ENCODE data around the gene PPOX. TPM values are rescaled to one million over a fixed set of nuclear protein-coding genes. Genes with fewer than 3 reads are reported as not detected.

The PPOX gene
- total RNA-seq, 1 experiment from 2014 or later, result 23.1 TPM

- Histone ChIP-seq H3K9me3 (ENCODE audit: insufficient read depth, low read depth) (no peaks in the 10 kb centered on the region), H2AFZ (peak overlapping the region; percentile 90), H3K36me3 (ENCODE audit: low read depth) (no peaks in the 10 kb centered on the region; the same call in none of the 2 replicates), H3F3A (ENCODE audit: insufficient read depth, low read depth) (peaks cover 28% of the 10 kb centered on the region; the same call in 1 of the 2 replicates), H3K79me2 (ENCODE audit: low read depth) (no peaks in the 10 kb centered on the region), H3K4me1 (replicated peaks; ENCODE audit: insufficient read depth) (peaks cover 15% of the 10 kb centered on the region), H3K4me2 (peak overlapping the region; percentile 98), H3K4me3 (peak overlapping the region; percentile 72), H4K20me1 (ENCODE audit: insufficient read depth) (no peaks in the 10 kb centered on the region), H3K27ac (no peak overlapping the region), H3K9me2 (ENCODE audit: insufficient read depth) (no peaks in the 10 kb centered on the region), H3K27me3 (ENCODE audit: insufficient read depth, low read depth) (no peaks in the 10 kb centered on the region)
- ChIA-PET POLR2A (ENCODE audit: unreplicated experiment) (interaction anchor here (0.7 to 1.2 kb wide), 2 partner anchors 13 to 146 kb away, joined by 5 to 15 read pairs; partner anchors contain the start of genes F11R and UFC1), CTCF (interaction anchor here (0.7 kb wide), 1 partner anchor 172 kb away, joined by 4 read pairs; no protein-coding TSS in a partner anchor)
- TSS peak; percentile 9 for BruUV-seq (replicated peaks)
- TF ChIP-seq CTCF (conservative IDR thresholded peaks at IDR 0.05) (no peak), EZH2 (IDR thresholded peaks at IDR 0.05; ENCODE audit: low read depth) (no peak)
- peak in 1 of 2 experiments; percentile 22 for DNase-seq
- intact Hi-C loops (cut with micrococcal nuclease; ENCODE audit: unreplicated experiment), result loop anchor here (2.0 kb wide), 1 partner anchor 48 kb away; the partner anchor contains the start of genes NIT1 and PFDN2
These were observed 683 bp downstream of the PPOX start for GRCh38 chr1:161166669-161167548.

DNA sequence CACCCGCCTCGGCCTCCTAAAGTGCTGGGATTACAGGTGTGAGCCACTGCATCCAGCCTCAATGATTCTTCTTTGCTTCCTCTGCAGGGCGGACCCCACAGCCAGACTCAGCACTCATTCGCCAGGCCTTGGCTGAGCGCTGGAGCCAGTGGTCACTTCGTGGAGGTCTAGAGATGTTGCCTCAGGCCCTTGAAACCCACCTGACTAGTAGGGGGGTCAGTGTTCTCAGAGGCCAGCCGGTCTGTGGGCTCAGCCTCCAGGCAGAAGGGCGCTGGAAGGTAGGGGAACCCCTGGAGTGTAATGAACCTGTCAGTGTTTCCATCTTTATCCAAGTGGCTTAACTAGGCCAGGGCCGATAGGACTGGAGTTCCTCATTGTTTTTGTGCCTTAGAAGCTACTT, 2.7 kb downstream of the PPOX start:
- Histone ChIP-seq H3K4me2 (no peak overlapping the region), H3K4me3 (no peak overlapping the region), H4K20me1 (ENCODE audit: insufficient read depth) (no peaks in the 10 kb centered on the region), H3K9me3 (ENCODE audit: insufficient read depth, low read depth) (no peaks in the 10 kb centered on the region), H2AFZ (no peak overlapping the region), H3F3A (ENCODE audit: insufficient read depth, low read depth) (peaks cover 26% of the 10 kb centered on the region; the same call in 1 of the 2 replicates), H3K4me1 (replicated peaks; ENCODE audit: insufficient read depth) (peaks cover 15% of the 10 kb centered on the region), H3K36me3 (ENCODE audit: low read depth) (peaks cover 9% of the 10 kb centered on the region), H3K9me2 (ENCODE audit: insufficient read depth) (no peaks in the 10 kb centered on the region), H3K27me3 (ENCODE audit: insufficient read depth, low read depth) (no peaks in the 10 kb centered on the region), H3K27ac (no peak overlapping the region), H3K79me2 (ENCODE audit: low read depth) (no peaks in the 10 kb centered on the region)
- intact Hi-C loops (cut with micrococcal nuclease; ENCODE audit: unreplicated experiment), result no loop called here
- DNase-seq, result no peak
- CTCF ChIA-PET, result interaction anchor here (0.6 kb wide), 1 partner anchor 72 kb away, joined by 8 read pairs; no protein-coding TSS in a partner anchor
- TF ChIP-seq EZH2 (IDR thresholded peaks at IDR 0.05; ENCODE audit: low read depth) (no peak), CTCF (conservative IDR thresholded peaks at IDR 0.05) (no peak)
- POLR2A ChIA-PET (ENCODE audit: unreplicated experiment), result no interaction called here
- BruUV-seq (replicated peaks), result no TSS peak

DNA sequence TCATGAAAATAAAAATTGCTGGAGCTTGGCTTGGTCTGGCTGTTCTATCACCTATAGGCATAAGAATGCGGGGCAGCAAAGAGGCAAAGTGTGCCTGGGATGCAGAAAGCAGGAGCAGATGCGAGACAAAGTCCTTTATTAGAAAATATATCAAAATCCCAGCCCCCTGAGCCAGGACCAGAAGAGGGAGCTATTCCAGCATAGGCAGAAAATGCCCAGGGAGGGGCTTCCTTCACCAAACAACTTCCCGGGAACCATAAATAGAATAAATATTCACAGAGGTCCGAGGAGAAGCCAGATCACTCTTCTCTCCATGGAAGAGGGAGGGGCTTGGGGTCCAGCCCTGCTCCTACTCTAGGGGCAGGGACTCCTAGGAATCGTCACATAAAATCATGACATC, 5.0 kb downstream of the PPOX start:
- Histone ChIP-seq H3K4me3 (no peak overlapping the region), H3K9me3 (ENCODE audit: insufficient read depth, low read depth) (no peaks in the 10 kb centered on the region), H3K27ac (no peak overlapping the region), H2AFZ (no peak overlapping the region), H3K4me1 (replicated peaks; ENCODE audit: insufficient read depth) (peaks cover 8% of the 10 kb centered on the region), H3F3A (ENCODE audit: insufficient read depth, low read depth) (peaks cover 7% of the 10 kb centered on the region; the same call in 1 of the 2 replicates), H4K20me1 (ENCODE audit: insufficient read depth) (no peaks in the 10 kb centered on the region), H3K36me3 (ENCODE audit: low read depth) (peaks cover 11% of the 10 kb centered on the region), H3K79me2 (ENCODE audit: low read depth) (peaks cover 5% of the 10 kb centered on the region), H3K4me2 (no peak overlapping the region), H3K27me3 (ENCODE audit: insufficient read depth, low read depth) (no peaks in the 10 kb centered on the region), H3K9me2 (ENCODE audit: insufficient read depth) (no peaks in the 10 kb centered on the region)
- intact Hi-C loops (cut with micrococcal nuclease; ENCODE audit: unreplicated experiment), result no loop called here
- TF ChIP-seq EZH2 (IDR thresholded peaks at IDR 0.05; ENCODE audit: low read depth) (no peak), CTCF (conservative IDR thresholded peaks at IDR 0.05) (peak; percentile 27; the same call in 1 of the 2 replicates)
- no peak for DNase-seq
- ChIA-PET POLR2A (ENCODE audit: unreplicated experiment) (no interaction called here), CTCF (interaction anchor here (0.5 kb wide), 1 partner anchor 1142 kb away, joined by 4 read pairs; no protein-coding TSS in a partner anchor)
- no TSS peak for BruUV-seq (replicated peaks)
